ENCODE measurements around the gene FADS3.

FADS3 gene

DNA sequence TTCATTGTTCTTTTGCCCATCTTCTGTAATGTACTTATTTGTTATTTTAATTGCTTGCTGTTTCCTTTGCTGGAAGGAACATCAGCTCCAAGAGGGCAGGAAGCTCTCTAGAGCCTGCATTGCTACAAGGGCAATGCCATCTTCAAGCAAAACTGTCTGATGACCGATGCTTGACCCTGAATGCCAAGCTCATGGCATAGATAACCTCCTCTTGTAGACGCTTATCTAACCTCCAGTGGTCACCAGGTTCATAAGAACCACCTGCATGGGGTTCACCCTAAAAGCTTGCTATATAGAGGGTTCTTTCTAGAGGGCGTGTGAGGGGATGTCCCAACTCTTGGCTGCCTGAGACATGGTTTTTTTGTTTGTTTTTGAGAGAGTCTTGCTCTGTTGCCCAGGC, 16.5 kb downstream of the FADS3 start:
- no peak for DNase-seq

DNA sequence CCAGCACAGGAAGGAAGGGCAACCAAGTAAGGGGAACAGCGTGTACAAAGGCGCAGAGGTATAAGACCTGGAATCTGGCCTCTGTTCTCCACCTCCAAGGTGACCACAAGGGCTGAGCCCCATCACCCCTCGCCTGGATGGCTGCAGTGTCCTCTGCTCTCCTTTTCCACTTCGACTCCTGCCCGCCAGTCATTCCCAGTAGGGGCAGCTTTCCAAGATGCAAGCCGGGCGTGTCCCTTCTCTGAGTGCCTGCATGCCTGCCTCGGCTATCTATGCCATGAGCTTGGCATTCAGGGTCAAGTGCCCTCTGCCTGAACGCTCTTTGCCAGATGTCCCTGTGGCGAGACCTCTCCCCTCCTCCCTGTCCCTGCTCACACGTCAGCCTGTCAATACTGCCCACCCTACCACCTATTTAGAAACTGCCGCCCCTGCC, 17.0 kb downstream of the FADS3 start:
- no peak for DNase-seq

DNA sequence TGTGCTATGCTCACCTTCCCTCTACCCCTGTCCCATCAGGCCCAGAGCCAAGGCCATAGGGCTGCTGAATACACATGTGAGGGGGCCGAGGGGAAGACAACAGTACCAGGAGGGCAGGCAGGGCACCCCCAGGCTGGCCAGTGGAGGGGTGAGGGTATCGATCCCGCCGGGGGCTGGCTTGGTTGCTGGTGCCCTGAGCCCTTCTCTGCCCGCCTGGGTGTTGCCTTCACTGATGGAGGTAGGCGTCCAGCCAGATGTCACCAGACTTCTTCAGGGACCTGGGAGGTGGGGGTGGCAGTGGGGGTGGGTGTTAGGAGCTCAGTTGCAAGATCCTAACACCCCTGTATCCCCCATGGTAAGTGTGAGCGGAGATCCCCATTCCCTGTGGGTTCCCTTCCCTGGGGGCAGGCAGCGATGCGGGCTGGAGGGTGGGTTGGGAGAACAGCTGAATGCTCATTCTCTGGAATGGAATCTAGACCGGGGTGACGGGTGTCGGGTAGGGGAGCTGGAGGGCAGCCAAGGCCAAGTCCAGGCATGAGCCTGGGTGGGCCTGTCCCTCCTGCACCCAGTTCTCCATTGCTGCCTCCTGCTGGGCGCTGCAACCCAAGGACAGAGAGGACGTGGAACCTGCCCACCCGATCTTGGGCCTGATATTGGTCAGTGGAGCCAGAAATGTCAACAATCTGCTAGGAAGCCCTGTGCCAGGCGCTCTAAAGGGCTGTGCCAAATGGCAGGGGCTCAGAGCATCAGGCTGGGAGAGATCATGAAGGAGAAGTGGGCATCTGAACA, 17.6 kb downstream of the FADS3 start:
- no peak for DNase-seq

DNA sequence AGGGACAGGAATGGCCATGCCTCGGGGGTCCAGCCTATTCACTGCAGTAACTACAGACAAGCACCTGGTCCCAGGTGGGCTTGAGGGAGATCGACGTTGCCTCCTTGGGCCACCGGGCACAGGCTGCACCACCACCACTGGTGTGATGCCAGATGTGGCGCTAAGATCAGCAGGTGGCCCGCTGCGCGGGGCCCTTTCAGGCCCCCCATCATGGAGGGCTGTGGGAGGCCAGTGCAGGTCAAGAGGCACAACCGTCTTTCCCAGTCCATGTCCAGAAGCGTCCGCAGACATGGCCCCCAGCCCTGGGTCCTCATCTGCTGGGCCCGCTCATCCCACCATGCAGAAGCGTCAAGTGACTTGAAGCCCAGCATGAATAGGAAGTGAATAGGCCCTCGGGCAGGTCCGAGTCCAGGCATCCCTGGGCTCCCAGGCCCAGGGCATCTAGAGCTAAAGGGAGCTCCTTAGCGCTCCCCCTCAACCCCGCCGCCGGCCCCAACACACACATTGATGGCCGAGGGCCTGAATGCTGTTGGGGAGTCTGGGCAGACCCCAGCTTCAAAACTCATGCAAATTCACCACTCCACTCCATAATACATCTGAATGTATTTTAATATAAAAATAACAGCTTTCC, 18.3 kb downstream of the FADS3 start:
- no peak for DNase-seq

DNA sequence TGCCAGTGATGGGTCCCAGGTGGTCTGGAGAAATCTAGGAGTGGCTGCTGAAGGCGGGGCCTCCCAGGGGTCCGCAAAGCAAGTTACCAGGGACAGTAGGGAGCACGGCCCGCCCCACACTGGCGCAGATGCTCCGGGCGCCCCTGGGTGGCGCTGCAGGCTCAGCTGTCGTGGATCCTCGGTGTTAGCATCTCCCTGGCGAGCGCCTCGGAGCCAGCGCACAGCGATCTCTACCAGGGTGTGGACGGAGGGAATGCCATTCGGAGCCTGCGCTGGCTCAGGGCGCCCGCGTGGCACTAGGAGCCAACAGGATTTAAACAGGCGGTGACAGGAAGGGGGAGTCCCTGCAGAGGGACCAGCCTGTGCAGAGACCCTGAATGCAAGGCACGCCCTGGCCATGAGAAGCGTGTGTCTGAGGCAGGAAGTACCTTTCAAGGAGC, 20.2 kb downstream of the FADS3 start:
- peak; percentile 33 for DNase-seq

DNA sequence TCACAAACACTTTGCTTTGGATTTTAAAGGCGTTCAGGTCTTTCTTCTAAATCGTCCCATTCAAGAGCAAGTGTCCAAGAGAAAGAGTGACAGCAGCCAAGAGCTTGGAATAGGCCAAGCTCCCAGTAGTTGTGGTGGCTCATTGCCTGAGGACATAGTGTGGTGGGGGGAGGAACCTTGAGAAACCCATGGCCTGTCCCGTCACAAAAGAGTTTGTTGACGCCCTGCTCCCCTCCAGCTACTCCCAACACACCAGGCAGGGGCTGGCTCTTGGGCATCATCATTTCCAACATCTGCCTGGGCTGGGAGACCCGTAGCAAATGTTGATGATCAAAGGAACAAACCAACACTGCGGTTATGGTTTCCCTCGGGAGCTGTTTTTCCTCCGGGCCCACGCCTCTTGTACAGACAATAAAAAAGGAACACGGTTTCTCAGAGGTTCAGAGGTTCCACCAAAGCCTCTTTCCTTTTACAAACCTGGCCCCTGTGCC, 20.8 kb downstream of the FADS3 start:
- no peak for DNase-seq

DNA sequence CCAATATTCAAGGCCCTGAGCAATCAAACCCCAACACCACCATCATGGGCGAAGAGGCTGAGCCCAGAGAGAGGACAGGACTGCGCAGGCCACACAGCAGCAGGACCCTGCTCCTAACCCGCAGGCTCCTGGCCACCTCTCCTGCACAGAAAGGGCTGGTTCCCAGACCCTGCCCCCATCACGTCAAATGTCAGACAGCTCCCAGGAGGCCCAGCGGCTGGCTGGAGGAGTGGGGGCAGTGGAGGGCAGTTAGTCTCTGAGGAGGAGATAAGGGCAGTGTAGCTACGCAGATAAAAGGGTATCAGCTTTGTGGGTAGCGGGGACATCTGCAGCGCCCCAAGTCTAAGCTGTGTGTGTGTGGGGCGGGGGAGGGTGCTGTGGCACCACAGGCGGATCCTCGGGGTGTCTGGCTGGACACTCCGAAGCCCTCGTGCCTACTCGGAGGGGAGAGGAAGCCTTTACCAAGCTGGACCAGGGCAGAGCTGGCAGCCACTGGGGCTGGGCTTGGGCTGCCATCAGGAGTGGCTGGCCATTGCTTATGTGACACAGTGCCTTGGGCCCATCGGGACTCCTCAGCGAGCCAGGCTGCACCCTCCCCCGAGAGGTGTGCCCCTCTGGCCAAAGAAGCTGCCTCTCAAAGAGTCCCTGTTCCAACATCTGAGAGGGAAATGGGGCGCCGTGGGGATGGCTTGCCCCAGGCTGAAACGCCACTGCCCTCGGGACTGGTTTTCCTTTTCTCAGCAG, 21.5 kb downstream of the FADS3 start:
- DNase-seq: no peak

DNA sequence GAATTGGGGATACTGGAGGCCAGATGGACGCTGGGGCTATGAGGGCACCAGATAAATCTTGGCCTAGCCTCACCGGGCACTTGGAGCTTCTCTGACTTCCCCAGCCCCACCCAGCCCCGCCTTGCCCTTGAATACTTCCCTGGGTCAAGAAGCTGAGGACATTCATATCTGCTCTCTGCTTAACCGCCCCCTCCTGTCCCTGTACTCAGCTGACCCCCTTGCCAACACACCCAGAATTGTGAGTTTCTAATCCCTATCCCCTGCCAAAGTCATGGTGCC, 22.0 kb downstream of the FADS3 start:
- no peak for DNase-seq

DNA sequence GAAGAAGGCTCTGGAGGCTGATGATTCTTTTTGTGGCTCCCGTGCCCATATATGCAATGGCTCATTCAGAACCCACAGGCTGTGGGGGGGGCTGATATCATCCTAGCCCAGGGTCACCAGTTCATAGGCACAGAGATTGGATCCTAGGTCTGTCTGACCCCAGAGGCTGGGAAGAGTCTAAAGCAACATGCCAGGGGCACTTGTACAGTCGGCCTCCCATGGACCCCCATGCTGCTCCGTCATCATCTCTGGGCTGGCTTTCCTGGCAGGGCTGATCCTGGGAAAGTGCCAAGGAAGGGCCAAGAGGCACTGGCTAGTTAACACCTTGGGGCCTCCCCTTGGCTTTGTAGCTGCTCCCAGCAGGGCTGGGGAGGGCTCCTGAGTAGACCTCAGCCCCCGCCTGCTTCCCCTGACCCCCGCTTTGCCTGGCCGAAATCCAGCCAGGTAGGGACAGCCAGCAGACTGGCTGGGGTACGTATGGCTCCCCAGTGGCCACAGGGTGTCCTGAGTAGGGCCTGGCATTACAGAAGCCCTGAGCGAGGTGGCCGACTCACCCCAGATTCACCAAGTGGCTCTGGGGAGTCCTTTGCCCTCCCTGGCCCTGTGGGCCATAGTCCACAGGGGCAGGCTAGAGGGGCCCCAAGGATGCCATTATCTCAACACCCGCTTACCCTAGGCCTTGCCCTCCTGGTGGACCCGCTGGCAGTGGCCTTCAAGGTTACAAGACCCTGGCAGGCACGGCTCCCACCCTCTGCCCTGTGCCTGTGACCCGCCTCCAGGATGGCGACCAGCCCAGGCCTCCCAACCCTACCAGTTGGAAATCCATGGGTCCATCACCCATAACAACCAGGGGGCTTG, 22.5 kb downstream of the FADS3 start:
- no peak for DNase-seq

DNA sequence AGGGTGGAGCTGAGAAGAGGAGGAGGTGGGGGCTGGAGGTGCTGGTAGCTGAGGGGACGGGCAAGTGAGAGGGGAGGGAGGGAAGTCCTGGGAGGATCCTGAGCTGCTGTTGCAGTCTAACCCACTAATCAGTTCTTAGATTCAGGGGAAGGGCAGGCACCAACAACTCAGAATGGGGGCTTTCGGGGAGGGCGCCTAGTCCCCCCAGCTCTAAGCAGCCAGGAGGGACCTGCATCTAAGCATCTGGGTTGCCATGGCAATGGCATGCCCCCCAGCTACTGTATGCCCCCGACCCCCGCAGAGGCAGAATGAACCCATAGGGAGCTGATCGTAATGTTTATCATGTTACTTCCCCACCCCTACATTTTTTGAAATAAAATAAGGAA, 24.4 kb downstream of the FADS3 start:
- DNase-seq: no peak

DNA sequence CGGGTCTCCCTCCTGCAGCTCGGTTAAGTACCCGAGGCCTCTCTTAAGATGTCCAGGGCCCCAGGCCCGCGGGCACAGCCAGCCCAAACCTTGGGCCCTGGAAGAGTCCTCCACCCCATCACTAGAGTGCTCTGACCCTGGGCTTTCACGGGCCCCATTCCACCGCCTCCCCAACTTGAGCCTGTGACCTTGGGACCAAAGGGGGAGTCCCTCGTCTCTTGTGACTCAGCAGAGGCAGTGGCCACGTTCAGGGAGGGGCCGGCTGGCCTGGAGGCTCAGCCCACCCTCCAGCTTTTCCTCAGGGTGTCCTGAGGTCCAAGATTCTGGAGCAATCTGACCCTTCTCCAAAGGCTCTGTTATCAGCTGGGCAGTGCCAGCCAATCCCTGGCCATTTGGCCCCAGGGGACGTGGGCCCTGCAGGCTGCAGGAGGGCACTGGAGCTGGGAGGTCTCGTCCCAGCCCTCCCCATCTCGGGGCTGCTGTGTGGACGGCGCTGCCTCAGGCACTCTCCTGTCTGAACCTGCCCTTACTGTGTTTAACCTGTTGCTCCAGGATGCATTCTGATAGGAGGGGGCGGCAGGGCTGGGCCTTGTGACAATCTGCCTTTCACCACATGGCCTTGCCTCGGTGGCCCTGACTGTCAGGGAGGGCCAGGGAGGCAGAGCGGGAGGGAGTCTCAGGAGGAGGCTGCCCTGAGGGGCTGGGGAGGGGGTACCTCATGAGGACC, 25.0 kb downstream of the FADS3 start:
- DNase-seq: no peak

DNA sequence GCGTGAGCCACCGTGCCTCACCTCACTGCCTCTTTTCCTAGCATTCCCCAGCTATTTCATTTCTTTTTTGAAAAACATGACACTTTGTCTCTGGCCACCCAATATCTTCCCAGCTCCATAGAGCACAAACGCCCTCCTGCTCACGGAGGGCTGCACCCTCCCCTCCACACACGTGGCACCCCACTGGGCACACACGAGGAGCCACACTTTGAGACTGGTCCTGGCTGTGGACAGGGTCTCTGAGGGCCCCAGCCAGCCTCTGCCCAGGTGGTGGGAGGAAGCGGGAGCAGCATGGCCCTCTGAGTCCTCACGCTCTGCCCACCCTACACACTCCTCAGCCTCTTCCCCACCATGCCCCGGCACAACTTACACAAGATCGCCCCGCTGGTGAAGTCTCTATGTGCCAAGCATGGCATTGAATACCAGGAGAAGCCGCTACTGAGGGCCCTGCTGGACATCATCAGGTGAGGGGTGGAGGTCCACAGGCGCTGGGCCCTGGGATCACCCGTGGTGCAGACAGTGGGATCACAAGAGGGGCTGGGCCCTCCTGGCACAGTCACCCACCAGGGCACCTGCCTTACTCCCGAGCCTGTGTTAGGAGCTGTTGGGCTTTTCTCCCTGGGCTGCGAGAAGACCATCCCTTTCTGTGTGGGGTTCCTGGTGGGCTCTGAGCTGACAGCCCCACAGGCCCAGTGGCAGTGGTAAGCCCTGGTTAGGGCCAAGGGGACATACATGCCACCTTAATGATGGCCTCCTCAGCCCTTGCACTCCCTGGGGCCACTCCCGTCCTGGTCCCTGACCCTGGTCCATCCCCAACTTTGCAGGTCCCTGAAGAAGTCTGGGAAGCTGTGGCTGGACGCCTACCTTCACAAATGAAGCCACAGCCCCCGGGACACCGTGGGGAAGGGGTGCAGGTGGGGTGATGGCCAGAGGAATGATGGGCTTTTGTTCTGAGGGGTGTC, 26.2 kb downstream of the FADS3 start:
- no peak for DNase-seq

DNA sequence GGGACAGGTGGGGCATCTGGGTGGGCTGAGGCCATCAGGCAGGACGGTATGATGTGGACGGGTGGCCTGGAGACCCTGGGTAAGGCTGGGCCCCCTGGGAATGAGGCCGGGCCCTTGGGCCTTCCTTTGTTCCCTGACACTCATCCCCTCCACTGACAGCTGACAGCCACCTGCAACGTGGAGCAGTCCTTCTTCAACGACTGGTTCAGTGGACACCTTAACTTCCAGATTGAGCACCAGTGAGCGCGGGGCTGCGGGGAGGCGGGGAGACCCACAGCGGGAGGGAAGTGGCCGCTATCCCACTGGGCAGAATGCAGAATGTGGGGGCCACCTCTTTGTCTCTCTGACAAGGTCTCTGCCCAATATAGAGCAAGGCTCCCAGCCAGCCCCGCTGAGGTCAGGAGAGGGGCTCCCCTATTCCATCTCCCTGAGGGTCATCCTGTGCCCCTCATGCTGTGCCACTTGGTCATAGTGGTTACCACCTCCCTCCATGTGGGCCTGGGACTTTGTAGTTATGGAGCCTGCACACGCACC, 27.7 kb downstream of the FADS3 start:
- no peak for DNase-seq

DNA sequence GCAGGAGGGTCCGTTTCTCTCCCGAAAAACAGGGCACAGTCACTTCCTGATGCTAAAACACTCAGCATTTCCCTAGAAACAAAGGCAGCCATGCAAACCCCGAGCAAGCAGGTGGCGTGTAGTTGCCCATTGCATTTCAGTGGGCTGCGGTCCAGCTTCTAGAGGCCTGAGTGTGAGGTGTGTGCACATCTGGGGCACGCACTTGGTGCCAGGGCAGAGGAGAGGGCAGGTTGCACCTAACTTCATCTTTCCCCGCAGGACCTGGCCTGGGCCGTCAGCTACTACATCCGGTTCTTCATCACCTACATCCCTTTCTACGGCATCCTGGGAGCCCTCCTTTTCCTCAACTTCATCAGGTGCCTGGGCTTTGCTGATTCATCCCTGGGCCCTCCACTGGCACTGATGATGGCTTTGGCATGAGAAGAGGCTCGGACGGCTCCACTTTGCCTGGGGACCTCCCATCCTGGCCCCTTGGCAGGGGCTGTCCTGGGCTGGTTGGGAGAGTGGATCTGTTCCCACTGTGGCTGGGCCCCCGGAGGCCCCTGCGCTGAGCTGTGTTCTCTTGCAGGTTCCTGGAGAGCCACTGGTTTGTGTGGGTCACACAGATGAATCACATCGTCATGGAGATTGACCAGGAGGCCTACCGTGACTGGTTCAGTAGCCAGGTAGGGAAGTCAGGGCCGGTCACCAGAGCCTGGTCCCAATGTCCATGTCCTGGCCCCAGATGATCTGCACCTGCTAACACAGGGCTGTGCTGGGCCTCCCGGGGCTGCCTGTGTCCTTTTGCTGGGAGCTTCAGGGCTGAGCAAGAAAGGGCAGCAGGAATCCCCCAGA, 28.4 kb downstream of the FADS3 start:
- DNase-seq: no peak

DNA sequence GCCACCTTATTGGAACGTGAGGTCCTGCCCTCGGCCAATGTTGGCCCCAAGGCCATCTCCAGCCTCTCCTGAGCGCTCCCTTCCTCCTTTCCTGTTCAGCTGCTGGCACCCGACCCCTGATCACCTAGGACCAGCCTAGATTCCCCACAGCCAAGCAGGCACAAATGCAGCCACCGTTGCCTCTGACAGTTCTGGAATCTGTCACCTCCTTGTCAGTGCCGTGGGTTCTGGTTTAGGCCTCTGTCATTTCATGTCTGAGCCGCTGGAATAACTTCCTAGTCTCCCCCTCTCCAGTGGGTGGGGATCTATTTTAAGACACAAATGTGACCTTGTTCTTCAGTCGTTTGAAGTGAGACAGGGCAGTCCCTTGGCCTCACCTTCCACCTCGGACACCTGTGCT, 29.7 kb downstream of the FADS3 start:
- DNase-seq: no peak

DNA sequence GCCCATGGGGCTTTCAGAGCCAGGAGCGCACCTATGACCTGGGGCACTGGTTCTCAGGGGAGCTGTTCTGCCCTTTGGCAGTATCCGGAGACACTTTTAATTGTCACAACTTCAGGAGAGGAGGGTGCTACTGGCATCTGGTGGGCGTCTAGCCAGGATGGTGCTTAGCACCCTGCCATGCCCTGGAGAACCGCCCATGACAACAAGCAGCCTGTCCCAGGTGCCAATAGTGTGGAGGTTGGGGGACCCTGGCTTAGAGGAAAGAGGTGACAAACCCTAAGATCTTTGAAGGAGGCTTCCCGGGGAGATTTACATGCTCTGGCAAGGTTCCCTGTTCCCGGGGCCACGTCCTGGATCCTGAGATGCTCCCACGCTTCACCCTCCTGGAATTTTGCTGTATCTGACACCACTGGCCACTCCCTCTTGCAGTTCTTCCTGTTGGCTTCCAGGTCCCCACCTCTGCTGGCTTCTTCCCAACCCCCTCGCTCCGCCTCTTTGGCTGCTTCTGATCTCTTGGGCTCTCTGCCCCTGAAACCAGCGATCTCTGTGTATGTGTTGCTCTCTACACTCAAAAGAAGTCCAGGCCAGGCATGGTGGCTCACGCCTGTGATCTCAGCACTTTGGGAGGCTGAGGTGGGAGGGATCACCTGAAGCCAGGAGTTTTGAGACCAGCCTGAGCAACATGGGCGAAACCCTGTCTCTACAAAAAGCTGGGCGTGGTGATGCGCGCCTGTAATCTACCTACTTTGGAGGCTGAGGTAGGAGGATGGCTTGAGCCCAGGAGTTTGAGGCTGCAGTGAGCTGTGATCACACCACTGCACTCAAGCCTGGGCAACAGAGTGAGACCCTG, 31.1 kb downstream of the FADS3 start:
- DNase-seq: no peak

DNA sequence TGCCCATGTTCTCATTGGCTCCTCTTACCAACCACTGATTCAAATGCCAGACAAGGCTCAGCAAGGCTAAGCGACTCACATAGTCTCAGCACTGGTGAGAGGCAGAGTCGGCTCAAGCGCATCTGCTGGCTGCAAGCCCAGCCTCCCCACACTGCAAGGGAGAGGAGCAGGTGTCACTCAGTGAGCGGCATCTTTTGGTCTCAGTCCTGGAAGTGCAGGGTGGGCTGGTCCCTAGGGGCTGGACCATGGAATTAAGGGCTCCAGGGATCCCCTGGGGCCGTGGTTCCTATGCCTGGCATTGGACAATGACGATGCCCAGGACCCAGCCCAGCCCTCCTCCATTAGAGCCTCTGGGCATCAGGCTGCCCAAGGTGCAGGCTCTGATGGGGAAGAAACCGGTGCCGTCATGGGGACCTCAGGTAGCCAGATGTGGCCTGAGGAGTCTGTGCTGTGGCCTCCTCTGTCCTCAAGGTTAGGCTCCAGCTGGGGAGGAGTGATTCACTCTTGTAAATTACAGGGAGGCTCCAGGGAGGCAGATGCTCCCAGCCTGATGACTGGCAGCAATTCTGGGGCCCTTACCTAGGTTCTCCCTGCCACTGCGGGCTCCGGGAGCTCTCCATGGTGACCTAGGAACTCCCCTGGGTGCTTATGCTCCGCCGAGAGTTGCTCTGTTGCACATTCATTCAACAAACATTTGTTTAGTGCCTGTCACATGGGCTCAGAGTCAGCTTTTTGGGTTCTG, 35.2 kb downstream of the FADS3 start:
- DNase-seq: no peak

Data from DMS 273 treated with DMSO at 0.1 percent for 48 hours (cell line).